GM12801 (cell line): Measurements from ENCODE around the gene IL12RB1.

ENCODE experiments used
- CTCF ChIP-seq: IDR thresholded peaks from one replicate; pipeline ENCODE4 v1.5.1; 2011; ENCODE audit warnings: control low read depth; ENCODE audit not compliant: insufficient read length; ENCODE audit errors: extremely low read depth

IL12RB1 gene

GRCh38 chr19:18086590-18087138 lies at the start of gene IL12RB1:
TSS of gene IL12RB1 (minus strand) at chr19:18086934. CDS start at chr19:18086823, 111 bp downstream.
- no peak for TF ChIP-seq CTCF

GRCh38 chr19:18135712-18136584 lies 49.2 kb upstream of the IL12RB1 start:
- no peak for TF ChIP-seq CTCF

- no peak for TF ChIP-seq CTCF
Measured at GRCh38 chr19:18131841-18132596, 45.3 kb upstream of the IL12RB1 start.

- TF ChIP-seq CTCF, result no peak
Measured at GRCh38 chr19:18130523-18131242, 43.9 kb upstream of the IL12RB1 start.

- TF ChIP-seq CTCF, result no peak
Measured at GRCh38 chr19:18128805-18129204, 42.1 kb upstream of the IL12RB1 start.

- TF ChIP-seq CTCF, result no peak
Measured at GRCh38 chr19:18128044-18128443, 41.3 kb upstream of the IL12RB1 start.

GRCh38 chr19:18126097-18126496 lies 39.4 kb upstream of the IL12RB1 start:
- no peak for TF ChIP-seq CTCF
